Endothelial cell of umbilical vein (primary cell): ENCODE results near the gene CYB5R4. TPM values are rescaled to one million over a fixed set of nuclear protein-coding genes. Genes with fewer than 3 reads are reported as not detected.
A peak's percentile ranks its signal among the peaks of the same experiment; 100 is the strongest.

Experiments used
- BruUV-seq: library from RNA; stranded (reverse); fragments of 400-500 nt; replicated peaks from 2 replicates; lab custom pipeline; 2021; lab: Mats Ljungman, UMichigan
- CTCF ChIA-PET: fragments of 300-600, 350-600 bp; sonication (Branson Sonifier 250); formaldehyde crosslinking; loops from one replicate; lab custom pipeline; 2021; ENCODE audit warnings: antibody characterized with exemption, inconsistent platforms; lab: Charles Lee
- POLR2A ChIA-PET: fragments of 300-600, 350-600 bp; sonication (Branson Sonifier 250); formaldehyde crosslinking; loops from one replicate; lab custom pipeline; 2021; ENCODE audit warnings: antibody characterized with exemption, inconsistent platforms; lab: Charles Lee
- DNase-seq: peaks from one replicate; pipeline ENCODE4 v3.0.0-alpha.2; 2011; ENCODE audit warnings: low read depth, low spot score
- FAIRE-seq: peaks from 2 replicates; lab custom pipeline; 2011; peaks lifted over from hg19 to GRCh38; lab: Jason Lieb, UNC
- H2AFZ ChIP-seq: 2 replicates; pipeline ENCODE4 v1.6.0; 2012; ENCODE audit warnings: low read depth, low read length, control low read depth, inconsistent platforms
- H3K27ac ChIP-seq: 2 replicates; pipeline ENCODE4 v1.5.1; 2011; ENCODE audit warnings: low read depth, mild to moderate bottlenecking, control low read depth, low read length, moderate library complexity; ENCODE audit not compliant: insufficient read depth
- H3K27me3 ChIP-seq, 2 experiments: 2 replicates each; pipeline versions ENCODE4 v1.6.0 to v1.6.1; 2011; ENCODE audit warnings: low read length in 2 of 2, mixed read lengths in 1 of 2; ENCODE audit not compliant: control insufficient read depth in 2 of 2, insufficient read depth in 2 of 2
- H3K36me3 ChIP-seq, 2 experiments: 2 replicates in 1 of 2; 3 replicates in 1 of 2; pipeline ENCODE4 v1.5.1; 2011; ENCODE audit warnings: low read length in 2 of 2, mild to moderate bottlenecking in 1 of 2, moderate library complexity in 1 of 2; ENCODE audit not compliant: control insufficient read depth in 2 of 2, insufficient read depth in 2 of 2; ENCODE audit errors: extremely low read depth in 1 of 2
- H3K4me1 ChIP-seq: 3 replicates; pipeline ENCODE4 v1.5.1; 2011; ENCODE audit warnings: mild to moderate bottlenecking, low read length; ENCODE audit not compliant: control insufficient read depth, insufficient read depth; ENCODE audit errors: extremely low read depth
- H3K4me2 ChIP-seq: 2 replicates; pipeline ENCODE4 v1.6.1; 2011; ENCODE audit warnings: low read length, control low read depth, mixed read lengths; ENCODE audit not compliant: insufficient read depth
- H3K4me3 ChIP-seq, 3 experiments: fragments of 200-600 bp in 1 of 3; sonication (generic), shearing (Covaris generic) in 1 of 3; replicated peaks in 1 of 3; 2 replicates each; pipeline ENCODE4 v1.5.1; 2011 to 2016; ENCODE audit warnings: control low read depth in 3 of 3, low read length in 3 of 3, mild to moderate bottlenecking in 2 of 3, inconsistent platforms in 1 of 3, low read depth in 1 of 3, moderate library complexity in 1 of 3; ENCODE audit not compliant: insufficient read depth in 1 of 3
- H3K79me2 ChIP-seq: 2 replicates; pipeline ENCODE4 v1.6.0; 2012; ENCODE audit warnings: low read length, inconsistent platforms; ENCODE audit not compliant: control insufficient read depth, insufficient read depth
- H3K9ac ChIP-seq: replicated peaks from 2 replicates; pipeline ENCODE3; 2011; ENCODE audit warnings: low read length, control low read depth; ENCODE audit not compliant: insufficient read depth; ENCODE audit errors: extremely low read depth
- H3K9me1 ChIP-seq: replicated peaks from 3 replicates; pipeline ENCODE4 v1.6.0; 2011; ENCODE audit warnings: mild to moderate bottlenecking, low read length; ENCODE audit not compliant: control insufficient read depth, insufficient read depth; ENCODE audit errors: extremely low read depth
- H3K9me3 ChIP-seq: replicated peaks from 2 replicates; pipeline ENCODE4 v1.5.1; 2012; ENCODE audit warnings: low read length, inconsistent platforms; ENCODE audit not compliant: control insufficient read depth, insufficient read depth
- H4K20me1 ChIP-seq: replicated peaks from 2 replicates; pipeline ENCODE3; 2011; ENCODE audit warnings: mild to moderate bottlenecking, low read length; ENCODE audit not compliant: control insufficient read depth, insufficient read depth; ENCODE audit errors: extremely low read depth
- CTCF ChIP-seq, 2 donors: IDR thresholded peaks; 1 replicate in 1 of 2; 2 replicates in 1 of 2; pipeline ENCODE4 v1.5.1; 2011; ENCODE audit warnings: low read length in 2 of 2, mild to moderate bottlenecking in 2 of 2, moderate library complexity in 2 of 2, control low read depth in 1 of 2, inconsistent platforms in 1 of 2, low read depth in 1 of 2; ENCODE audit not compliant: insufficient read depth in 1 of 2; ENCODE audit errors: extremely low read depth in 1 of 2
- EZH2 ChIP-seq: IDR thresholded peaks from 2 replicates; pipeline ENCODE4 v1.6.1; 2012; ENCODE audit warnings: borderline replicate concordance, low read depth, mild to moderate bottlenecking, moderate library complexity, low read length, inconsistent platforms; ENCODE audit not compliant: severe bottlenecking
- FOS ChIP-seq: IDR thresholded peaks from 2 replicates; pipeline ENCODE4 v1.6.1; 2011; ENCODE audit warnings: mild to moderate bottlenecking, low read length, moderate library complexity, borderline replicate concordance; ENCODE audit not compliant: insufficient read depth
- GATA2 ChIP-seq: IDR thresholded peaks from 2 replicates; pipeline ENCODE4 v1.7.0; 2011; ENCODE audit warnings: low read depth, mild to moderate bottlenecking, moderate library complexity, mixed read lengths, low read length; ENCODE audit not compliant: insufficient read length, insufficient read depth
- JUN ChIP-seq: IDR thresholded peaks from 2 replicates; pipeline ENCODE4 v1.6.1; 2011; ENCODE audit warnings: borderline replicate concordance, low read depth; ENCODE audit not compliant: insufficient read length, insufficient read depth
- MAX ChIP-seq: IDR thresholded peaks from 2 replicates; pipeline ENCODE4 v1.6.1; 2011; ENCODE audit not compliant: insufficient read depth, insufficient read length
- POLR2A ChIP-seq: IDR thresholded peaks from 2 replicates; pipeline ENCODE4 v1.6.1; 2012; ENCODE audit warnings: low read depth, mild to moderate bottlenecking, control low read depth, low read length
- POLR2AphosphoS5 ChIP-seq: IDR thresholded peaks from 2 replicates; pipeline ENCODE4 v1.6.1; 2012; ENCODE audit warnings: low read depth, mild to moderate bottlenecking, control low read depth, low read length, moderate library complexity; ENCODE audit not compliant: insufficient read depth
- dilution Hi-C: fragments of 300-500 bp; cut with MboI; formaldehyde crosslinking; loops from one replicate; pipeline ENCODE4 v1.15.0; 2019; ENCODE audit warnings: low sequenced_read_pairs; ENCODE audit not compliant: extremely low pct_ligation_motif_present
- intact Hi-C: fragments of 100-400 bp; cut with micrococcal nuclease; formaldehyde crosslinking; loops from one replicate; pipeline ENCODE4 v1.10.0; 2022
- polyA plus RNA-seq, 4 experiments: library from polyadenylated mRNA; depleted of rRNA in 3 of 4; stranded (reverse) in 3 of 4; unstranded in 1 of 4; fragments of >200 nt; gene quantifications; 2 replicates each; pipeline versions ENCODE4 v1.2.1 to v1.2.3, GENCODE V29; 2011 to 2012; ENCODE audit warnings: missing spikeins in 1 of 4
- total RNA-seq: library from RNA; stranded (reverse); gene quantifications from 2 replicates; pipeline ENCODE4 v1.2.3, GENCODE V29; 2021

The CYB5R4 gene
- total and polyA plus RNA-seq, 2 donors (not counting 3 experiments of a cell fraction or from before 2014, with no cell fraction given), result 3.1 to 13.4 TPM

- no peak for TF ChIP-seq GATA2
- peak; percentile 17 for TF ChIP-seq EZH2
- TF ChIP-seq POLR2A, result no peak
- CTCF ChIA-PET, result interaction anchor here (1.1 kb wide), 1 partner anchor 239 kb away, joined by 5 read pairs; no protein-coding TSS in a partner anchor
- intact Hi-C loops, result no loop called here
Observed at GRCh38 chr6:83854001-83854501, 5.4 kb upstream of the CYB5R4 start.

GRCh38 chr6:83854766-83855165 lies 4.7 kb upstream of the CYB5R4 start:
- DNase-seq, result no peak
- dilution Hi-C loops, result no loop called here
- CTCF ChIA-PET, result no interaction called here

More at GRCh38 chr6:83854001-83854501, 5.4 kb upstream of the CYB5R4 start:
- Histone ChIP-seq H3K27ac (no peak overlapping the region), H3K36me3 (no peaks in the 10 kb centered on the region), H3K9me3 (no peaks in the 10 kb centered on the region), H2AFZ (peak overlapping the region; percentile 66), H3K79me2 (no peaks in the 10 kb centered on the region), H3K4me2 (peak overlapping the region; percentile 91), H3K4me1 (peaks cover 13% of the 10 kb centered on the region), H3K9ac (no peak overlapping the region), H3K4me3 (peak overlapping the region in 2 of 3 experiments; percentile 45 to 61), H3K9me1 (no peaks in the 10 kb centered on the region), H3K27me3 (peaks cover 24 to 44% of the 10 kb centered on the region in 2 experiments), H4K20me1 (no peaks in the 10 kb centered on the region)
- POLR2A ChIA-PET, result no interaction called here
- no peak for FAIRE-seq
- DNase-seq, result no peak
- dilution Hi-C loops, result no loop called here
- no TSS peak for BruUV-seq

More at GRCh38 chr6:83854766-83855165, 4.7 kb upstream of the CYB5R4 start:
- Histone ChIP-seq H3K9me3 (no peaks in the 10 kb centered on the region), H3K4me2 (no peak overlapping the region), H3K4me1 (peaks cover 13% of the 10 kb centered on the region), H3K9ac (no peak overlapping the region), H4K20me1 (no peaks in the 10 kb centered on the region), H3K27ac (no peak overlapping the region), H3K79me2 (no peaks in the 10 kb centered on the region), H3K27me3 (peaks cover 21 to 44% of the 10 kb centered on the region in 2 experiments), H3K9me1 (no peaks in the 10 kb centered on the region), H2AFZ (no peak overlapping the region), H3K4me3 (no peak overlapping the region), H3K36me3 (no peaks in the 10 kb centered on the region)
- no peak for TF ChIP-seq GATA2
- no peak for TF ChIP-seq EZH2
- no peak for TF ChIP-seq POLR2A
- TF ChIP-seq JUN, result no peak
- TF ChIP-seq POLR2AphosphoS5, result no peak
- TF ChIP-seq MAX, result no peak
- no peak for TF ChIP-seq FOS
- no peak for TF ChIP-seq CTCF (IDR thresholded peaks at IDR 0.05; ENCODE audit: extremely low read depth in 1 of 2, insufficient read depth in 1 of 2, low read depth in 1 of 2, low read length in 2 of 2)
- no peak for FAIRE-seq
- BruUV-seq, result no TSS peak
- POLR2A ChIA-PET, result no interaction called here
- intact Hi-C loops, result loop anchor here (5.0 kb wide), 1 partner anchor 147 kb away; the partner anchor contains the start of gene SNAP91
